ENCODE measurements around the gene SETMAR.

SETMAR gene

DNA sequence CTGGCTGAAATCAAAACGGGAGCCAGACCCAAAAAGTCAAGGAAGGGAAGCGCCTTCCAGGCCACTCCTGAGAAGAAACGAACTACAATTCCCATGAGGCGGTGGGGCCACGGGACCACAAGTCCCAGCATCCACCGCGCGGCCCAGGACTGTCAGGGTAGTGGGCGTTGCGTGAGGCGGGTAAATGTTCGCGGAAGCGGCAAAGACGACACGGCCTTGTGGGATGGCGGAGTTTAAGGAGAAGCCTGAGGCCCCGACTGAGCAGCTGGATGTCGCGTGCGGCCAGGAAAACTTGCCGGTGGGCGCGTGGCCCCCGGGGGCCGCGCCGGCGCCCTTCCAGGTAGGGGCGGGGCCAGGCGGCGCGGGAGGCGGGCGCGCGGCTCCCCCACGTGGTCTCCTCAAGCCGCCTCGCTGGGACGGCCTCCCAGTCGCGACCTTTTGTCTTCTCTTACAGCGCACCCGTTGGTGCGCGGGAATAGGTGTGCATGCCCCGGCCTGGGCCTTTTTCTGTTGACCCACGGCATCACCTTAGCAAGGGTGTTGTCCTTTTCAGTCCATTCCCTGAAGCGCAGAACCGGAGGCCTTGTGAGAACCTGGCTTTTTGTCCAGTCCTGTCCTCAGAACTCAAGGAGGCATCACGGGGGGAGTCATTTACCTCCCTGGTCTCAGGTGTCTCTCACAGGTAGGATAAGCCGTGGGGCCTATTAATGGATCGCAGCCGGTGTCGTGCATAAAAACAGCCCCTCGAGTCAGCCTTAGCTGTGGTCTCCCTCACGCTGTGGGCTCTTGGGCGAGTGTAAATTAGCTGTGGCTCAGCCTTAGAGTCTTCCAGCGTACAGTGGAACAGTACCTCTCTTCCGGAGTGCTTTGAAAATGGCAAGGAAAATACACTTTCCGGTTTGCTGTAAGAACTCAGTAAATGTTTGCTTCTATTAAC is at the start of gene SETMAR:
SETMAR (plus strand) TSS at position 183 of the 937 bp plus-strand sequence; CDS start at position 185, 2 bp downstream.
- H3K4me3 ChIP-seq (ENCODE audit: low read length): peak within 1 kb of the TSS; percentile 87
- DNase-seq (ENCODE audit: low read depth): peak; percentile 83
- TF ChIP-seq, protein P1, sequence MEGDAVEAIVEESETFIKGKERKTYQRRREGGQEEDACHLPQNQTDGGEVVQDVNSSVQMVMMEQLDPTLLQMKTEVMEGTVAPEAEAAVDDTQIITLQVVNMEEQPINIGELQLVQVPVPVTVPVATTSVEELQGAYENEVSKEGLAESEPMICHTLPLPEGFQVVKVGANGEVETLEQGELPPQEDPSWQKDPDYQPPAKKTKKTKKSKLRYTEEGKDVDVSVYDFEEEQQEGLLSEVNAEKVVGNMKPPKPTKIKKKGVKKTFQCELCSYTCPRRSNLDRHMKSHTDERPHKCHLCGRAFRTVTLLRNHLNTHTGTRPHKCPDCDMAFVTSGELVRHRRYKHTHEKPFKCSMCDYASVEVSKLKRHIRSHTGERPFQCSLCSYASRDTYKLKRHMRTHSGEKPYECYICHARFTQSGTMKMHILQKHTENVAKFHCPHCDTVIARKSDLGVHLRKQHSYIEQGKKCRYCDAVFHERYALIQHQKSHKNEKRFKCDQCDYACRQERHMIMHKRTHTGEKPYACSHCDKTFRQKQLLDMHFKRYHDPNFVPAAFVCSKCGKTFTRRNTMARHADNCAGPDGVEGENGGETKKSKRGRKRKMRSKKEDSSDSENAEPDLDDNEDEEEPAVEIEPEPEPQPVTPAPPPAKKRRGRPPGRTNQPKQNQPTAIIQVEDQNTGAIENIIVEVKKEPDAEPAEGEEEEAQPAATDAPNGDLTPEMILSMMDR (conservative IDR thresholded peaks at IDR 0.05; ENCODE audit: low read length): no peak

DNA sequence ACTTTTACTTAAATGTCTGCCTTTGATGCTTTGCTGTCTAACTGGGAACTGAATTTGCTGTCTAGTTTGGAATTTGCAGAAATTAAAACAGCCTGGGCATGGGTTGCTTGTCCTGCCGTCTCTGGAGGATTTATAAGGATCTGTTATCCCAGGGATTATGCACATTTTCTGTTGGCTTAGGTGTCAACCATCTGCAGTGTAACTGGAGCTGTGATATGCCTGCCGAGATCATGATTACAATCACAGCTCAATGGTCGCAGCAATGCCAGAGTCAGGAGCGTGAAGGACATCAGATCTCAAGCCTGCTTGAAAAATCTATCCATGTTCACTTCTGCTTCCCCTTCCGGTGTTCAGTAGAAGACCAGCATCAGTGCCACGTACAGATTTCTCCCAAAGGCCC is 41.8 kb upstream of the SETMAR start:
- no peak for DNase-seq (ENCODE audit: low read depth)
- H3K4me3 ChIP-seq (ENCODE audit: low read length): no peak overlapping the region
- TF ChIP-seq, protein P1 (conservative IDR thresholded peaks at IDR 0.05; ENCODE audit: low read length): no peak

DNA sequence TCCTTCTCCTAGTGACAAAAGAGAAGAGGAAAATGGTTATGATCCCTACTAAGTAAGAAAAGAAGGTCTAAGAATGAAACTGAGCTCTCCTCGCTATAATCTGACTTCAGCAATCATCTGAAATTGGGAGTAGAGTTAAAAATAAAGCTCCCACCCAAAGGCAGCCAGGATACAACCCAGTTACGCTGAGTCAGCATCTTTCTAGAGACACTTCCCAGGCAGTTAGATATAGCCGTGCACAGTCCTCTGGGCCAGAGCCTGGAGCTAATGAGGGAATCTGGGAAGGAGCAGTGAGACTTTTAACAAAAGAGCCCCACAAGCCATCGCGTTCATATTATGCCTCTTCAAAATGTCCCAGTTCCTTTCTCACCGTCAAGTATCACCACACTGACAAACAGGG is 39.1 kb upstream of the SETMAR start:
- TF ChIP-seq, protein P1 (conservative IDR thresholded peaks at IDR 0.05; ENCODE audit: low read length): no peak
- DNase-seq (ENCODE audit: low read depth): no peak
- no peak overlapping the region for H3K4me3 ChIP-seq (ENCODE audit: low read length)

DNA sequence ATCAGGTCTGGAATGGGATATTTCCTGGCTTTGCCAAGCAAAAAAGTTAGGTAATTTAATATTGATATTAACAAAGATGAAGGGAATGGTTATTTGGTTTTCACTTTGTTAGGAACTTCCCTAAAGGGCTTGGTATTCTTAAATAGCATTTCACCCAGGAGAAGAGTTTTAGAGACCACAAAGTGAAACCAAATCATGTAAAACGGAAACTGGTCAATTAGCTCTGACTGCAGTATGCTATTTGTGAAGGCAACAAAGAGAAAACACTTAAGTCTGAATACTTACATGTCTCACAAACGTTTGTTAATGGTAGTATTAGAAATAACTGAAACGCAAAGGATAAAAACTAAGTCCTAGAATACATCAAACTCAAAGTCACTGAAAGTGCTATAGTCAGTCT is 32.4 kb upstream of the SETMAR start:
- TF ChIP-seq, protein P1 (conservative IDR thresholded peaks at IDR 0.05; ENCODE audit: low read length): no peak
- DNase-seq (ENCODE audit: low read depth): no peak
- H3K4me3 ChIP-seq (ENCODE audit: low read length): no peak overlapping the region

DNA sequence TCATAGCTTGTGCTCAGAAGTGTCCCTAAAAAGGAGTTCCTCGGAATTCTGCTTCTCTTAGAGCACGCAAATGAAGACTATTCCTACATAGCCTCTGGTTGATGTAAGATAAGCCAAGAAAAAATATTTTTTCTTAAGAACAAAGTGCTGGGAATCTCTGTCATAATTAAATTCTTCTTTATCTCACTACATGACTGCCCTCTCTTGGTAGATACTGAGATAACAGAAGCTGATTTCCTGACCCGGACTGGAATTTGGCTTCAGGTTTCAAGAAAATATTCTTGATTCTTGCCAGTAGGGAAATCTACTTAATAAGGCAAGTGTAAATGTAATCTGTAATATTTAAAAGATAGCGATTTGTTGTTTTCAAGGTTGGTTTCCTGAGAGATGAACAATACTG is 31.3 kb upstream of the SETMAR start:
- H3K4me3 ChIP-seq (ENCODE audit: low read length): no peak overlapping the region
- peak; percentile 26 for DNase-seq (ENCODE audit: low read depth)
- TF ChIP-seq, protein P1 (conservative IDR thresholded peaks at IDR 0.05; ENCODE audit: low read length): peak; percentile 58

DNA sequence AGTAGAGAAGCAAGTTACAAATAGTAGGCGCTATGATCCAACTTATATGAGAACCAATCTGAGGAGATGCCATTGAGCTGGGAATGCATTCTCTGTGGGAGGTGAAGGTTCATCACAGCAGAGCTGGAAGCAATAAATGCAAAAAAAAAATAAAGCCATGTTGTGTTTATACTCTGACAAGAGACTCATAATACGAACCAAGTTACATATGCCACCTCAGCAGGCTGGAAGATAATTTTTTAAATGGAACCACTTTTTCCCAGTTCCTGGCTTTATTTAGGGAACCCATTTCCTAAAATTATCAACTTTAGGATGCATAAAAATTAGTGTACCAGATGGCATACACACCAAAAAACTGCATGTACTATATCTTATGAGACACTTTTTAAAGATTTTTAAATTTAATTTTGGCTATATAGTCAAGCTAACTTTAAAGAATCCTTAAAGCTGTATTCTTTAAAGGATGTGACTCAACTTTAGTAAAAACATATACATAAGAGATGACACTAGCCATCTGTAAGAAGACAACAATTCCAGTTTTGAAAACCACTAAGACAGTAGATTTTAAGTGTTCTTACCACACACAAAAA is 23.6 kb upstream of the SETMAR start:
- no peak overlapping the region for H3K4me3 ChIP-seq (ENCODE audit: low read length)
- no peak for DNase-seq (ENCODE audit: low read depth)
- TF ChIP-seq, protein P1 (conservative IDR thresholded peaks at IDR 0.05; ENCODE audit: low read length): no peak

All from AG10803 (cell line).